Muscle of arm (tissue), 12 donors: Measurements from ENCODE around the gene NFATC2IP. TPM values are rescaled to one million over a fixed set of nuclear protein-coding genes. Genes with fewer than 3 reads are reported as not detected.
"Not testable (repeated sequence)": the region's sequence is repeated elsewhere in the genome, so short reads cannot be mapped to it uniquely, and the experiment has no call there.

Source experiments
- DNase-seq: peaks from one replicate; pipeline ENCODE4 v3.0.0-alpha.2; 2013
- polyA plus RNA-seq, 12 donors: library from polyadenylated mRNA; unstranded; fragments of 120-200 nt; gene quantifications; one replicate each; pipeline ENCODE4 v1.2.1, GENCODE V29; 2013; ENCODE audit not compliant: insufficient read length in 12 of 12

Gene NFATC2IP
- polyA plus RNA-seq, 12 donors: 14.1 to 46.1 (median 24.3) TPM; not detected in 1

DNA sequence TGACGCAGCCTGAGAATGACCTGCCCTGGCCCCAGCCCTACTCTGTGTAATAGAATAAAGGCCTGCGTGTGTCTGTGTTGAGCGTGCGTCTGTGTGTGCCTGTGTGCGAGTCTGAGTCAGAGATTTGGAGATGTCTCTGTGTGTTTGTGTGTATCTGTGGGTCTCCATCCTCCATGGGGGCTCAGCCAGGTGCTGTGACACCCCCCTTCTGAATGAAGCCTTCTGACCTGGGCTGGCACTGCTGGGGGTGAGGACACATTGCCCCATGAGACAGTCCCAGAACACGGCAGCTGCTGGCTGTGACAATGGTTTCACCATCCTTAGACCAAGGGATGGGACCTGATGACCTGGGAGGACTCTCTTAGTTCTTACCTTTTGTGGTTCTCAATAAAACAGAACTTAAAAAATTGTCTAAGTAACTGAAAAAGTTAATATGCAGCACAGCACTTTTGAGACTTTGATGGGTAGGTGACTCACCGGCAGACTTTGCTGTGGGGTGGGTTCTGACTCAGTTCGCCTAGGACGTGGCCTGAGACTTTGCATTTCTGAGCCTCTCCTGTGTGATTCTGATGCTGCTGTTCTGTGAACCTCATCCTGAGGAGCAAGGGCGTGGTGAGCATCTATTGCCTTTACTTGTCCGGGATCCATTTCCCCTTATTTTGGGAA, 39.8 kb downstream of the NFATC2IP start:
- no peak for DNase-seq

DNA sequence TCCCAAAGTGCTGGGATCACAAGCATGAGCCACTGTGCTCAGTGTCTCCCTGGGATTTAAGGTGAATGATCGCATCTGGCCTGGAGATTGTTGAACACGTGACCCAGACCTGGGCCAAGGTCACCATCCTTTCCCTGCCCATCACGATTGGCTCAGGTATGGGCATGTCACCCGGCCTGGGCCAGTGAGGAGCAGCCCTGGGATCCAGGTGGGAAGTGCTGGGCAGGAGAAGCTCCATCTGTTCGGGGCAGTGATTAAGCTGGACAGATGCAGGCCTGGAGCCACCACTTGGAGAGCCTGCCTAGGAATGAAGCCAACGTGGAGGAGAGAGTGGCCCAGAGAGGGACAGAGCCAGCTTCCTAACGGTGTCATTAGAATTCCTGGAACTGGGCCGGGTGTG, 41.0 kb downstream of the NFATC2IP start:
- DNase-seq: no peak

DNA sequence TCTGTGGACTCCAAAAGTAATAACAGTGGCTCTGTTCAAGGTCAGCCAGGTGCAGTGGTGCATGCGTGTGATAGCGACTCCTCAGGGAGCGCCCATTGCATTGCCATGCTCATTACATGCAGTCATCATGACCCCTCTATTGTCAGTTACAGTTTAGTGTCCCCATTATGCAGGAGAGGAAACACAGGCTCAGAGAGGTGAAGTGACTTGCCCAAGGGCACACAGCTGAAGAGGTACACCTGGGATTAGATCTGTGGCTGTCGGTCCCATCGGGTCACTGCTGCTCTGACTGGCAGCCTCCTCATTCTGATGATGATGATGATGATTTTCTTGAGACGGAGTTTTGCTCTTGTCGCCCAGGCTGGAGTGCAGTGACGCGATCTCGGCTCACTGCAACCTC, 41.8 kb downstream of the NFATC2IP start:
- no peak for DNase-seq

- DNase-seq: no peak
These were observed 48.1 kb downstream of the NFATC2IP start for GRCh38 chr16:28998837-28999236.

DNA sequence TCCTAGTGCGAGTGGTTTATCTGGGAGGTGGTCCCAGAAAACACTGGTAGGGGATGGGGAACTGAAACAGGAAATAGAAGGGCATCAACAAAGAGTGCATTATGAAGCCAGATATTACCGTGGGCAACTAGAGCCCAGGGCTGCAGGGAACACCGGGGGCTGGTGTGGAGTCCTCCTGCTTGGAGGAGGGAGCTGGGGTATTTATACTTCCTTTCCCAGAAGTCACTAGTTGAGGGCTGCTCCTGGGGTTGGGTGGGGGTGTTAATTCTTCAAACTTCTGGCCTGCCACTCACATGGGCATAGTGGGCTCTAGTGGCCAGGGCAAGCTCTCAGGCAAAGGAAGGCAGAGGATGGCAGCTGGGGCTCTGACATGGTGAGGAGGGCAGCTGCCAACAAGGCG, 48.8 kb downstream of the NFATC2IP start:
- no peak for DNase-seq

DNA sequence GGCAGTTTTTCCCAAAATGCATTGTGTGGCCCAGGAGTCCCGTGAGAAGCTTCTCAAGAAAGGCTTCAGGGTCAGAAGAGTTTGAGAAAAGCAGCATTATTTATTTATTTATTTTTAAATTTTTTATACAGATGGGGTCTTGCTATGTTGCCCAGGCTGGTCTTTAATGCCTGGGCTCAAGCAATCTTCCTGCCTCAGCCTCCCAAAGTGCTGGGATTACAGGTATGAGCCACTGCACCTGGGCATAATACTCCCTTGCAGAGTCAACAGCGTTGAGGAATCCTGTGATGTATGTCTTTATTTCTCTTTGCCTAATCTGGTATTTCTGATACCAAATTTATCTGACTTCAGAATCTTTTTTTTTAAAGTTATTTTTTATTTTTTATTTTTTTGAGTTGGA, 49.3 kb downstream of the NFATC2IP start:
- DNase-seq: no peak

GRCh38 chr16:29004496-29005139, 53.9 kb downstream of the NFATC2IP start:
- DNase-seq: not testable (repeated sequence)

DNA sequence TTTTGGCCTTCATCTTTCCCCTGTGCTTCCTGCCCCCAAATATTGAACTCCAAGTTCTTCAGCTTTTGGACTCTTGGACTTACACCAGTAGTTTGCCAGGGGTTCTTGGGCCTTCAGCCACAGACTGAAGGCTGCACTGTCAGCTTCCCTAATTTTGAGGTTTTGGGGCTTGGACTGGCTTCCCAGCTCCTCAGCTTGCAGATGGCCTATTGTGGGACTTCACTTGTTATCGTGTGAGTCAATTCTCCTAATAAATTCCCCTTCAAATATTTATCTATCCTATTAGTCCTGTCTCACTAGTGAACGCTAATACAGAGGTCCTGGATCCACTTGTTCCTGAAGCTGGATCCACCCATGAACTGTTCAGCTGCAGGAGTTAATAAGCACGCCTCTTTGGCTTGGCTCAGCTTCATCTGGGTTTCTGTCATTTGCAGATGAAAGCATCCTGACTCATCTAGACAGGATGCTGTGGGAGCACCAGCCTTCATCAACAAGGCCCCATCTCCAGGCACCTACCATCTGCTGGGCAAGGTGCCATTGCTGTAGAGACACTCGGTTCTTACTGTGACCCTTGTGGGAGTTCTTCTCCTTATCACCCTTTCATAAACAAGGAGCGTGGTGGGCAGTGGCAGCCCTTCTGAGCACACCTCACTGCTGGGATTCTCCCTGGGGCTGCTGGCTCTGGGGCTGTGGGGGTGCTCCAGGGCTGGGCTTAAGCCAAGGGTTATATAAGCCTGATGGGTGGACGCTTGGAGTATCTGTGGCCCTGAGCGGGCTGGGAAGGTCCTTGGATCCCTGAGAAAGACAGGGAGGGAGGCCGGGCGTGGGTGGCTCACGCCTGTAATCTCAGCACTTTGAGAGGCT, 57.2 kb downstream of the NFATC2IP start:
- no peak for DNase-seq

- no peak for DNase-seq
These were observed 58.5 kb downstream of the NFATC2IP start for GRCh38 chr16:29009050-29009837.

DNA sequence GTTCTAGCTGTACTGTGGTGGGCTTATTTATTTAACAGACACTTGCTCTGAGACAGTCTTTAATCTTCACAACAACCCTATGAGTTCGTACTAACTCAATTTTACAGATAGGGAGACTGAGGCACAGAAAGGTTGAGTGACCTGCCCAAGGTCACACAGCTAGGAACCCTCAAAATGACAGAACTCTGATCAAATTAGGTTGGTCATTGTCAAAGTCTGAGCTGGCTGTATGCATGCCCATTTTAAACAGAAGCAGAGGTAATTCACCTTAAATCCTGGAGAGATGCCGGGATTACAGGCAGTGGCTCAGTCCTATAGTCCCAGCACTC, 59.1 kb downstream of the NFATC2IP start:
- no peak for DNase-seq

GRCh38 chr16:29011112-29011511, 60.4 kb downstream of the NFATC2IP start:
- DNase-seq: no peak

DNA sequence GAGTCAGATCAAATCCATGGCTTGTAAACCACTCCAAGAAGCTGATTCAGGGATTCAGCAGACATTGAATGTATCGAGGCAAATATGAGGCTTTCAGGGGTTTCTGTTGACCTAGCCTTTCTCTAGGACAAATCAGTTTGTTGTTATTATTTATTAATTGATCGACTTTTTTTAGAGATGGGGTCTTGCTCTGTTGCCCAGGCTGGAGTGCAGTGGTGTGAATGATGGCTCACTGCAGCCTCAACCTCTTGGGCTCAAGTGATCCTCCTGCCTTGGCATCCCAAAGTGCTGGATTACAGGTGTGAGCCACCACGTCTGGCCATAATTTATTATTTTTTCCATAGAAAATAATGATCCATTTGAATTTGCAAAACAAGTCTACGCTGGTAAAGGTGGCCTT, 61.1 kb downstream of the NFATC2IP start:
- no peak for DNase-seq

DNA sequence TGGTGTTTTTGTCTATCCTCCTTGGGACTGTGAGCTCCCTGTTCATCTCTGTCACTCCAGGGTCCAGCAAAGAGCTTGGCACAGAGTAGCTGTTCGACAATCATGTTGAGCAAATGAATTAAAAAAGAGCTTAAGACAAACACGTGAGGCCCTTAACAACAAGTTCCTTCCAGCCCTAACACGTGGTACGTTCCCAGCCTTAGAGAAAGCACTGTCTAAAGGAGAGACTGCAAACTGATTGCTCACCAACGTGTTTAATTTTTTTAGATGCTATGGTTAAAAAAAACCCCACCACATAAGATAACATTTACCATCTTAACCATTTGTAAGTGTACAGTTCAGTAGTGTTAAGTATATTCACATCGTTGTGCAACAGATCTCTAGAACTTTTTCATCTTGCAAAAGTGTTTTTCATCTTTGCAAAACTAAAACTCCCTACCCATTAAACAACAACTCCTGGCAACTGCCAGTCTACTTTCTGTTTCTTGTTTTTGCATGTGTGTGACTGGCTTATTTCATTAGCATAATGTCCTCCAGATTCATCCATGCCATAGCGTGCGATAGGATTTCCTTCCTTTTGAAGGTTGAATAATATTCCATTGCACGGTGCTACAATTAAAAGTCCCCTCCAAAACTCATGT, 62.3 kb downstream of the NFATC2IP start:
- no peak for DNase-seq

- DNase-seq: no peak
These were observed 63.9 kb downstream of the NFATC2IP start for GRCh38 chr16:29014561-29015069.

Other genes starting within 250 kb of the NFATC2IP start
- 100 to 1,000 TPM in 10 of 12 donors, 10 to 100 TPM in 1, not detected in 1; 86.4 to 613 (median 309) TPM for gene EIF3C, start 239.5 kb upstream of the NFATC2IP start, polyA plus RNA-seq
- gene NPIPB9, start 199.2 kb upstream of the NFATC2IP start, polyA plus RNA-seq: 1 to 10 TPM in 8 of 12 donors, under 1 TPM in 3, not detected in 1; 0.37 to 6.8 (median 1.7) TPM
- 100 to 1,000 TPM in 2 of 12 donors, 10 to 100 TPM in 9, not detected in 1; 56.0 to 174 (median 71.2) TPM for gene ATXN2L, start 127.9 kb upstream of the NFATC2IP start, polyA plus RNA-seq
- 100 to 1,000 TPM in 11 of 12 donors, not detected in 1; 108 to 176 (median 142) TPM for gene TUFM, start 104.6 kb upstream of the NFATC2IP start, polyA plus RNA-seq
- 10 to 100 TPM in 11 of 12 donors, not detected in 1; 30.0 to 75.8 (median 43.5) TPM for gene SH2B1, start 87.1 kb upstream of the NFATC2IP start, polyA plus RNA-seq
- 100 to 1,000 TPM in 11 of 12 donors, not detected in 1; 149 to 964 (median 352) TPM for gene ATP2A1, start 72.4 kb upstream of the NFATC2IP start, polyA plus RNA-seq
- 10 to 100 TPM in 9 of 12 donors, 1 to 10 TPM in 2, not detected in 1; 8.8 to 26.8 (median 12.7) TPM for gene RABEP2, start 25.7 kb upstream of the NFATC2IP start, polyA plus RNA-seq
- gene CD19, start 19.0 kb upstream of the NFATC2IP start, polyA plus RNA-seq: 1 to 10 TPM in 1 of 12 donors, under 1 TPM in 8, not detected in 3; 0.14 to 2.3 (median 0.28) TPM
- 10 to 100 TPM in 11 of 12 donors, not detected in 1; 17.3 to 29.0 (median 20.6) TPM for gene SPNS1, start 23.8 kb downstream of the NFATC2IP start, polyA plus RNA-seq
- gene LAT, start 34.1 kb downstream of the NFATC2IP start, polyA plus RNA-seq: 10 to 100 TPM in 1 of 12 donors, 1 to 10 TPM in 9, not detected in 2; 2.0 to 10.2 (median 2.5) TPM